Nucleus accumbens (tissue), 56 donors: ENCODE measurements around the gene AIRE.
"Not testable (repeated sequence)": the region's sequence is repeated elsewhere in the genome, so short reads cannot be mapped to it uniquely, and the experiment has no call there.

Experiments
- DNase-seq, 56 donors: peaks; one replicate each; lab custom pipeline; 2025; lab: John Stamatoyannopoulos, UW

The AIRE gene

DNA sequence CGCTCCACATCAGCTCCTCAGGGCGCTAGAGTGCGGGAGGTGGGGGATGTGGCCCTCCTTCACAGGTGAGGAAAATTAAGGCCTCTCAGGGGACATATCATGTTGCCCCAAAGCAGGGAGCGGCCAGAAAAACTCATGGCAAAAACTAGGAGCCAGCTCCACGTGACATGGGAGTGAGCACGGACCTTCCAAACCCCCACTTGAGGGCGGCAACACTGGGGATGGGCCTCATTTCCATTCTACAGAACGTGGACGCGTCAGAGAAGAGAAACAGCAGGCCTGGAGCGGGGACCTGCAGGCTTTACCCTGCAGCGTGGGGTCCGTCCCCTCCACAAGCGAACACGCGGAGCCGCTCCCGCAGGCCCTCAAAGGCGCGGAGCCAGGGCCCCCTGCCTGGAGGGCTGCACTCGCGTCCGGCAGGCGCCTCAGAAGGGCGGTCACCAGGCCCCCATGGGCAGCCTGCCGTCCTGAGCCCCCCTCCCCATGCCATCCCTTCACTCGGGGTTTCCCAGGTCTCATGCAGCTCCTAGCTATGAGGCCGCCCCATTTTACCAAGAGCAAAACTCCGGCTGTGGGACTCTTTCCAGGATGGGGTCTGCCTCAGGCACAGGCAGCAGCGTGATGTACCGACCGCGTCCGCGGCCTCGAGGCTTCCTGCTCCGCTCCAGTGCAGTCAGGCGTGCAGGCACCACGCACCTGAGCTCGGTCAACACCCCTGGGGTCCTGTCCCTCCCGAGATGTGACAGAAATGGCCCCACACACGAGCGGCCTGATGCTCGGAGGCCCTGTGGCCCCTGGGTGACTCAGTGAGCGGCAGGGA is 48.0 kb downstream of the AIRE start:
- no peak for DNase-seq

DNA sequence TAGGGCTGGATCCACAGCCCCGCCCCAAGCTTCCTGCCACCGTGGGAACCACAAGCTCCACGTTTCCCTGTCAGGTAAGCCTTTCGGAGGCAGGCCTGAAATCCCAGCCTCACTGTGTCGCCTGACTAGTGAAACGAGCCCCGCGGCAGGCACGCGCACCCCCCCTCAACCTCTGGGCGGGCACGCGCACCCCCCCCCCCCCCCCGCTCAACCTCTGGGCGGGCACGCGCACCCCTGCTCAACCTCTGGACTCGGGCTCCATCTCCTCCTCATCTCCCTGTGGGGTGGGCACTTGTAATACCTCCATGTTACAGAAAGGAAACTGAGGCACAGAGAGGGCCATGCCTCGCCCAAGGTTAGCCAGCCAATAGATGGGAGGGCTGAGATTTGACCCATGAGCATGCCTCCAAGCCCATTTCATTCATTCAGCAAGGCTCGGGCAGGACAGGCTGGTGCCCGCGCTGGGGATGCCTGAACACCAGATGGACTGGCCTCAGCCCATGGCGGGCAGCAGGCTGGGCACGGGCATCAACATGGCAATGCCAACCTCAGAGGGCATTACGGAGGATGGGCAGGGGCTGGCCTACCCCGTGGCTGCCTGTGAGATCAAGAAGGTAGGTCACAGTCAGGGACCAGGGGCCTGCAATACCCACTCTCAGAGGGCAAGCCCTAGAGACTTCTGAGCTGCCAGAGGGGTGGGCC is 48.8 kb downstream of the AIRE start:
- no peak for DNase-seq

- no peak for DNase-seq
These were observed 49.8 kb downstream of the AIRE start for GRCh38 chr21:44335266-44336059.

GRCh38 chr21:44337449-44337848 is 51.8 kb downstream of the AIRE start:
- no peak for DNase-seq

- peak in 54 of 56 donors; percentile 22 to 89 (median 70) for DNase-seq
These were observed 52.5 kb downstream of the AIRE start for GRCh38 chr21:44337941-44338895.

GRCh38 chr21:44338971-44339910 is 53.6 kb downstream of the AIRE start, which contains the start of gene CFAP410:
CFAP410 (minus strand) TSS chr21:44339390; CDS start chr21:44339194, 196 bp downstream.
- DNase-seq: peak; percentile 57 to 100 (median 94)

DNA sequence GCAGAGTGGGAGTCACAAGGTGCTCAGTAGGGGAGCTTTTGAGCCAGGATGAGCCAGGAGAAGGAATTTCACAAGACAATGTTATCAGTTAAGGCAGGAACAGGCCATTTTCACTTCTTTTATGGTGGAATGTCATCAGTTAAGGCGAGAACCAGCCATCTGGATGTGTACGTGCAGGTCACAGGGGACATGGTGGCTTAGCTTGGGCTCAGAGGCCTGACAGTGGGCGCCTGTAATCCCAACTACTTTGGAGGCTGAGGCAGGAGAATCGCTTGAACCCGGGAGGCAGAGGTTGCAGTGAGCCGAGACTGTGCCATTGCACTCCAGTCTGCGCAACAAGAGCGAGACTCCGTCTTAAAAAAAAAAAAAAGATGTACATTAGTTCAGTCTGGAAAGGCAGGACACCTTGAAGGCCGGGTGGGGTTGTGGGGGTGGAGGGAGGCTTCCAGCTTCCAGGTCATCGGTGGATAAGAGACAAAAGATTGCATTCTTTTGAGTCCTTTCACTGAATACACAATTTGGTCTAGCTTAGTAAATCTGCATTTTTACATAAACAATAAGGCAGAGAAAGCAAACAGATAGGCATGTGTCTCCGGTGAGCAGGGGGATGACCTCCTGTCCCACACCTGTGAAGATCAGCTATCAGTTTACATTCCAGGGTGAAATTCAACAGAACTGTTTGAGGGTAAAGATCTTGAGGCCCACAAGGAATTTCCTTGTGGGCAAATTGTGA is 56.2 kb downstream of the AIRE start:
- DNase-seq: not testable (repeated sequence)

GRCh38 chr21:44342981-44343380 is 57.3 kb downstream of the AIRE start:
- not testable (repeated sequence) for DNase-seq

GRCh38 chr21:44344541-44345183 is 59.0 kb downstream of the AIRE start:
- DNase-seq: no peak

DNA sequence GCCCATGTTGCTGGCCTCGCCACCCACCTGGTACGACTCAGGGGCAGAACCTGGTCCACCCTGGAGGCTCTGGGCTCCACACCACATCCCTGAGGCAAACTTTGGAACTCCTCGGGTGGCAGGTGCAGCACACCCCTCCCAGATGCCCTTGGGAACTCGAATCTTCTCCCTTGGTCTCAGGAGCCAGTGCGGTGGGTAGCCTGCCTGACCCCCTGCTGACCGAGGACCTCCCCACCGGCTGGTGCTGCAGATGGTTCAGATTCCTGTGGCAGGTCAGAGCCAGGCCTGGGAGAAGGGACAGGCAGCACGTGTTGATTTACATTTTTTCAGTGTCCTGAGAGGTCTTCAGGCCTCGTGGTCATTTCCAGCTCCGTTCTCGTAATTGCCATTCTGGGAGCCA is 59.8 kb downstream of the AIRE start:
- DNase-seq: no peak

GRCh38 chr21:44347911-44348451 is 62.3 kb downstream of the AIRE start:
- no peak for DNase-seq
